ENCODE measurements around the gene LRRC36. TPM values are rescaled to one million over a fixed set of nuclear protein-coding genes. Genes with fewer than 3 reads are reported as not detected.

Gene LRRC36
- total and polyA plus RNA-seq, 2 of the 13 experiments (the other 11 are each of a cell fraction or from before 2014, with no cell fraction given) = 0.12 to 0.15 TPM

GRCh38 chr16:67415872-67416793 lies 89.5 kb downstream of the LRRC36 start, which contains the start of gene ZDHHC1 (continued):
- TF ChIP-seq HMGXB3 (CRISPR knock-in tag; IDR thresholded peaks at IDR 0.05; ENCODE audit: borderline replicate concordance) (no peak), NFE2 (CRISPR knock-in tag; IDR thresholded peaks at IDR 0.05) (no peak), SATB2 (CRISPR knock-in tag; IDR thresholded peaks at IDR 0.05) (0 out of 2 replicates have a peak, but pooled peaks have one; percentile 82), EEA1 (CRISPR knock-in tag; IDR thresholded peaks at IDR 0.05; ENCODE audit: borderline replicate concordance) (no peak; the same call in 1 of the 2 replicates), ELF1 (CRISPR knock-in tag; IDR thresholded peaks at IDR 0.05) (no peak; the same call in 1 of the 2 replicates), MXI1 (IDR thresholded peaks at IDR 0.05; ENCODE audit: borderline replicate concordance, low read depth, low read length) (peak; percentile 81; the same call in 2 of the 3 replicates), E2F5 (CRISPR knock-in tag; conservative IDR thresholded peaks at IDR 0.05) (0 out of 2 replicates have a peak, but pooled peaks have one; percentile 17), THAP9 (CRISPR knock-in tag; IDR thresholded peaks at IDR 0.05; ENCODE audit: borderline replicate concordance) (no peak), ZBTB44 (CRISPR knock-in tag; IDR thresholded peaks at IDR 0.05) (no peak), ETV5 (CRISPR knock-in tag; IDR thresholded peaks at IDR 0.05; ENCODE audit: borderline replicate concordance) (peak; percentile 52; the same call in 1 of the 2 replicates), AHR (CRISPR knock-in tag; IDR thresholded peaks at IDR 0.05) (peak; percentile 81), DMAP1 (CRISPR knock-in tag; IDR thresholded peaks at IDR 0.05) (no peak), KAT2B (IDR thresholded peaks at IDR 0.05; ENCODE audit: borderline replicate concordance, low read depth, low read length) (no peak), ZNF704 (CRISPR knock-in tag; IDR thresholded peaks at IDR 0.05; ENCODE audit: borderline replicate concordance) (no peak), TOPORS (CRISPR knock-in tag; IDR thresholded peaks at IDR 0.05) (peak; percentile 89), NCOR1 (IDR thresholded peaks at IDR 0.05; ENCODE audit: borderline replicate concordance, low read length) (no peak), FOSL2 (CRISPR knock-in tag; IDR thresholded peaks at IDR 0.05) (0 out of 2 replicates have a peak, but pooled peaks have one; percentile 52)
